SK-N-SH (cell line): Measurements from ENCODE around the gene SEC23IP. TPM values are rescaled to one million over a fixed set of nuclear protein-coding genes. Genes with fewer than 3 reads are reported as not detected.

Source experiments
- CTCF ChIA-PET: fragments of 300-600, 350-600 bp; formaldehyde crosslinking; extraction: SDS; loops from one replicate; lab custom pipeline; 2021; lab: Yijun Ruan, JAX
- POLR2A ChIA-PET: fragments of 350-600 bp; sonication (Branson Sonifier 250); formaldehyde crosslinking; extraction: SDS; loops from one replicate; lab custom pipeline; 2020; ENCODE audit warnings: antibody characterized with exemption, inconsistent platforms; lab: Yijun Ruan, JAX
- DNase-seq: peaks from one replicate; pipeline ENCODE4 v3.0.0; 2012
- H2AFZ ChIP-seq: fragments of 200-600 bp; sonication (generic); 2 replicates; pipeline ENCODE4 v1.8.1; 2016; ENCODE audit warnings: antibody characterized with exemption, mild to moderate bottlenecking, low read depth
- H3F3A ChIP-seq: fragments of 200-600 bp; sonication (generic); replicated peaks from 2 replicates; pipeline ENCODE3; 2016; ENCODE audit warnings: antibody characterized with exemption, mild to moderate bottlenecking; ENCODE audit not compliant: insufficient read depth
- H3K27ac ChIP-seq, 2 experiments: fragments of 200-500 bp in 1 of 2; fragments of 200-600 bp in 1 of 2; sonication (Bioruptor generic) in 1 of 2; sonication (generic), shearing (Covaris generic) in 1 of 2; 2 replicates each; pipeline versions ENCODE4 v1.5.1 to v1.6.1; 2014 to 2016; ENCODE audit warnings: low read depth in 2 of 2, inconsistent platforms in 1 of 2, low read length in 1 of 2, mild to moderate bottlenecking in 1 of 2, mixed read lengths in 1 of 2
- H3K27me3 ChIP-seq: fragments of 200-600 bp; sonication (generic), shearing (Covaris generic); 2 replicates; pipeline ENCODE4 v1.6.1; 2016; ENCODE audit warnings: mixed run types; ENCODE audit not compliant: insufficient read depth
- H3K36me3 ChIP-seq, 2 experiments: fragments of 200-500 bp in 1 of 2; fragments of 200-600 bp in 1 of 2; sonication (Bioruptor generic) in 1 of 2; sonication (generic) in 1 of 2; replicated peaks in 1 of 2; 2 replicates each; pipeline versions ENCODE3 to v1.5.1; 2014 to 2016; ENCODE audit warnings: low read length in 1 of 2, mild to moderate bottlenecking in 1 of 2; ENCODE audit not compliant: insufficient read depth in 2 of 2, control insufficient read depth in 1 of 2
- H3K4me1 ChIP-seq, 2 experiments: fragments of 200-500 bp in 1 of 2; fragments of 200-600 bp in 1 of 2; sonication (Bioruptor generic) in 1 of 2; sonication (generic), shearing (Covaris generic) in 1 of 2; 2 replicates each; pipeline versions ENCODE4 v1.5.1 to v1.6.1; 2014 to 2016; ENCODE audit warnings: low read depth in 1 of 2, low read length in 1 of 2, mixed run types in 1 of 2; ENCODE audit not compliant: insufficient read depth in 2 of 2, control insufficient read depth in 1 of 2
- H3K4me2 ChIP-seq: fragments of 200-600 bp; sonication (generic), shearing (Covaris generic); 2 replicates; pipeline ENCODE4 v1.6.1; 2017; ENCODE audit warnings: mixed run types
- H3K4me3 ChIP-seq, 2 experiments: fragments of 200-500 bp in 1 of 2; fragments of 200-600 bp in 1 of 2; sonication (Bioruptor generic) in 1 of 2; sonication (generic), shearing (Covaris generic) in 1 of 2; 2 replicates each; pipeline versions ENCODE4 v1.5.1 to v1.8.1; 2014 to 2016; ENCODE audit warnings: low read depth in 2 of 2, inconsistent platforms in 1 of 2, low read length in 1 of 2, mild to moderate bottlenecking in 1 of 2, mixed read lengths in 1 of 2, moderate library complexity in 1 of 2
- H3K79me2 ChIP-seq: fragments of 200-600 bp; sonication (generic); 2 replicates; pipeline ENCODE4 v1.8.1; 2017; ENCODE audit warnings: mild to moderate bottlenecking; ENCODE audit not compliant: insufficient read depth
- H3K9ac ChIP-seq: fragments of 200-600 bp; sonication (generic); 2 replicates; pipeline ENCODE4 v1.6.1; 2017; ENCODE audit warnings: mixed run types
- H3K9me2 ChIP-seq: fragments of 200-600 bp; sonication (generic); 2 replicates; pipeline ENCODE4 v1.6.1; 2017; ENCODE audit warnings: mixed run types
- H3K9me3 ChIP-seq: fragments of 200-600 bp; sonication (generic); 2 replicates; pipeline ENCODE4 v1.6.1; 2017; ENCODE audit warnings: mixed run types, mild to moderate bottlenecking, moderate library complexity
- H4K20me1 ChIP-seq: fragments of 200-600 bp; sonication (generic); 2 replicates; pipeline ENCODE4 v1.6.1; 2017; ENCODE audit warnings: mild to moderate bottlenecking, mixed run types; ENCODE audit not compliant: insufficient read depth
- FOXJ3 ChIP-seq: sonication (generic); formaldehyde crosslinking; IDR thresholded peaks from 2 replicates; pipeline ENCODE4 v1.5.1; 2020; ENCODE audit warnings: mild to moderate bottlenecking, missing genetic modification reagents
- FOXM1 ChIP-seq: IDR thresholded peaks from 2 replicates; pipeline ENCODE4 v1.4.0; 2012; ENCODE audit warnings: low read depth, mild to moderate bottlenecking
- GATA2 ChIP-seq: sonication (generic); formaldehyde crosslinking; IDR thresholded peaks from 2 replicates; pipeline ENCODE4 v1.5.0; 2020; ENCODE audit warnings: mild to moderate bottlenecking, missing genetic modification reagents
- NFIC ChIP-seq: IDR thresholded peaks from 2 replicates; pipeline ENCODE4 v1.4.0; 2012; ENCODE audit warnings: borderline replicate concordance
- NRF1 ChIP-seq: IDR thresholded peaks from 2 replicates; pipeline ENCODE4 v1.6.1; 2012; ENCODE audit warnings: low read depth, mild to moderate bottlenecking, low read length
- RAD21 ChIP-seq: IDR thresholded peaks from 2 replicates; pipeline ENCODE4 v1.6.1; 2012; ENCODE audit warnings: mild to moderate bottlenecking, low read length
- RXRA ChIP-seq: IDR thresholded peaks from 2 replicates; pipeline ENCODE4 v1.4.0; 2012; ENCODE audit warnings: low read depth, mild to moderate bottlenecking, borderline replicate concordance
- SIN3A ChIP-seq: IDR thresholded peaks from 2 replicates; pipeline ENCODE4 v1.6.1; 2012; ENCODE audit warnings: low read depth, mild to moderate bottlenecking, low read length, moderate library complexity, borderline replicate concordance
- TAF1 ChIP-seq: IDR thresholded peaks from 2 replicates; pipeline ENCODE4 v1.6.1; 2012; ENCODE audit warnings: low read depth, mild to moderate bottlenecking, low read length, moderate library complexity, borderline replicate concordance
- TEAD4 ChIP-seq: IDR thresholded peaks from 2 replicates; pipeline ENCODE4 v1.4.0; 2012; ENCODE audit warnings: mild to moderate bottlenecking, borderline replicate concordance; ENCODE audit not compliant: insufficient read depth
- USF1 ChIP-seq: IDR thresholded peaks from 2 replicates; pipeline ENCODE4 v1.4.0; 2012; ENCODE audit warnings: low read depth, borderline replicate concordance
- USF2 ChIP-seq: fragments of 150-350 bp; IDR thresholded peaks from 2 replicates; pipeline ENCODE4 v1.6.1; 2017; ENCODE audit warnings: antibody characterized with exemption, low read length, low read depth, borderline replicate concordance
- YY1 ChIP-seq: IDR thresholded peaks from 2 replicates; pipeline ENCODE4 v1.4.0; 2012; ENCODE audit warnings: low read depth, mild to moderate bottlenecking
- WGBS: methylation state at CpG from one replicate; pipeline ENCODE4 v1.1.6; 2017; ENCODE audit warnings: low lambda C conversion rate; 5-methylcytosine and 5-hydroxymethylcytosine counted together
- polyA plus RNA-seq, 3 experiments: library from polyadenylated mRNA; depleted of rRNA; stranded (reverse); fragments of >200 nt; gene quantifications; 2 replicates each; pipeline ENCODE4 v1.2.3, GENCODE V29; 2012

Gene SEC23IP
- polyA plus RNA-seq, 1 of the 3 experiments (the other 2 are of a cell fraction): 23.8 TPM

GRCh38 chr10:119863951-119864565 lies 28.5 kb upstream of the SEC23IP start:
- 72% methylated on average over 4 of the region's 4 CpGs for WGBS
- peaks cover 0 to 12% of the 10 kb centered on the region in 2 experiments for H3K36me3 ChIP-seq
- H3K4me2 ChIP-seq: no peak overlapping the region
- H3K79me2 ChIP-seq: peaks cover 100% of the 10 kb centered on the region
- peaks cover 12% of the 10 kb centered on the region for H3F3A ChIP-seq
- TF ChIP-seq SIN3A: no peak
- no peak for TF ChIP-seq NFIC
- TF ChIP-seq GATA2 (CRISPR knock-in tag): no peak
- TF ChIP-seq USF2: no peak
- no peak for TF ChIP-seq NRF1
- TF ChIP-seq FOXJ3 (CRISPR knock-in tag): no peak
- no peak for TF ChIP-seq FOXM1
- TF ChIP-seq RAD21: no peak
- no peak for TF ChIP-seq RXRA
- POLR2A ChIA-PET: interaction anchor here (1.9 kb wide), 1 partner anchor 8 kb away, joined by 5 read pairs; the partner anchor contains the start of gene MCMBP
- H3K9ac ChIP-seq: no peak overlapping the region
- no peaks in the 10 kb centered on the region for H3K27me3 ChIP-seq
- H3K9me3 ChIP-seq: no peaks in the 10 kb centered on the region; the same call in 1 of the 2 replicates
- H3K4me1 ChIP-seq: peaks cover 0 to 3% of the 10 kb centered on the region in 2 experiments; a peak in 1 of 4 replicates
- H3K9me2 ChIP-seq: no peaks in the 10 kb centered on the region
- no peak overlapping the region for H2AFZ ChIP-seq
- CTCF ChIA-PET: interaction anchor here (1.2 to 14.5 kb wide), 3 partner anchors 27 to 178 kb away, joined by 3 to 156 read pairs (median 8); no protein-coding TSS in a partner anchor
- no peak overlapping the region for H3K4me3 ChIP-seq
- H3K27ac ChIP-seq: no peak overlapping the region
- no peak for DNase-seq
- peaks cover 67% of the 10 kb centered on the region for H4K20me1 ChIP-seq

GRCh38 chr10:119865699-119866240 lies 26.8 kb upstream of the SEC23IP start:
- ChIA-PET CTCF (interaction anchor here (1.3 to 14.5 kb wide), 2 partner anchors 11 to 114 kb away, joined by 3 to 156 read pairs; no protein-coding TSS in a partner anchor), POLR2A (no interaction called here)
- Histone ChIP-seq H3K4me3 (no peak overlapping the region), H2AFZ (no peak overlapping the region), H3K9ac (no peak overlapping the region), H3K4me2 (no peak overlapping the region), H3K9me2 (no peaks in the 10 kb centered on the region), H3K27ac (no peak overlapping the region), H3K36me3 (peaks cover 0 to 11% of the 10 kb centered on the region in 2 experiments), H4K20me1 (peaks cover 68% of the 10 kb centered on the region), H3K9me3 (no peaks in the 10 kb centered on the region; the same call in 1 of the 2 replicates), H3K4me1 (peaks cover 0 to 5% of the 10 kb centered on the region in 2 experiments; a peak in 2 of 4 replicates), H3K79me2 (peaks cover 100% of the 10 kb centered on the region), H3K27me3 (no peaks in the 10 kb centered on the region), H3F3A (peaks cover 4% of the 10 kb centered on the region)
- 98% methylated on average over 6 of the region's 6 CpGs for WGBS
- DNase-seq: no peak
- TF ChIP-seq TEAD4: no peak
- TF ChIP-seq YY1: no peak
- no peak for TF ChIP-seq TAF1
- TF ChIP-seq USF1: no peak
